ENCODE data around the gene CROCC2.

Gene CROCC2

DNA sequence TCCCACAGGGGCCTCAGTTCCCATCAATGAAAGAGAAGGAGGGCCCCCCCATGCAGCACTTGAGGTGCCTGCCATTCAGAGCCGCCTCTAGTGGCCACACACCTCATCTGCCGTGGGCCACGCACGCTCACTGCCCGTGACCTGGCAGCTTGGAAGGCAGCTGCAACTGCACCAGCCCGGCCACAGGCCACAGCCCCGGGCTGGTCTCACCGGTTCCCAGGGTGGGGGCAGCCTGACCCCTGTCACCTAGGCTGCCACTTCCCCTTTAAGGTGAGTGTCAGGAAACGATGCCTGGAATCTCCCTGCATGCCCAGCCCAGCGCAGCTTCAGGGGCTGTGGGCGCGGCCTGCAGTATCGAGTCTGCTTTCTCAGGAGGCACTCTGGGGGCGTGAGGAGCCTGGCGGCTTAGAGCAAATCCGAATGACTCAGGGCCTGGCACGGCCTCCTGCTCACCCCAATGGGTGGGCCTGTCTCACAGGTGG, 12.7 kb upstream of the CROCC2 start:
- peak; percentile 48 for DNase-seq

DNA sequence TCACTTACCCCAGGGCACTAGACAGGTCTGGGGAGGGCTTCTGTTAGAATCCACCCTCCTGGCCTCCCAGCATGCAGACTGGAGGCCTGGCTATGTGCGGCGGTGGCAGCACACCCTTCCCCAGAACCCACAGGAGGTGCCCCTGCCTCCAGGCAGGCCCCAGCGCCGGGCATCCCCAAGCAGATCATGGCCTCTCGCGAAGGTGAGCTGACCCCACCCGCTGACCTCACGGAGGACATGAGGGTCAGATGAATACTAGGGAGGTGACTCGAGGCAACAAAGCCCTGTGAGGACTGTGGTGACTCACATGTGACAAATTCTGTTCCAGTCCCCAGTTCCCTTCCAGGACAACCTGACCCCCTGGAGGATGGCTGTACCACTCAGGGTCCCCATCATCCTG, 12.1 kb upstream of the CROCC2 start:
- no peak for DNase-seq

- no peak for DNase-seq
These were observed 11.1 kb upstream of the CROCC2 start for GRCh38 chr2:240894836-240895558.

- DNase-seq, result no peak
These were observed 10.3 kb upstream of the CROCC2 start, which contains the start of gene MAB21L4 for GRCh38 chr2:240895656-240896388. MAB21L4 (minus strand) TSS chr2:240896156; CDS start chr2:240895997, 159 bp downstream.

GRCh38 chr2:240896394-240896793, 9.7 kb upstream of the CROCC2 start:
- no peak for DNase-seq

- no peak for DNase-seq
These were observed 9.1 kb upstream of the CROCC2 start for GRCh38 chr2:240896871-240897692.

DNA sequence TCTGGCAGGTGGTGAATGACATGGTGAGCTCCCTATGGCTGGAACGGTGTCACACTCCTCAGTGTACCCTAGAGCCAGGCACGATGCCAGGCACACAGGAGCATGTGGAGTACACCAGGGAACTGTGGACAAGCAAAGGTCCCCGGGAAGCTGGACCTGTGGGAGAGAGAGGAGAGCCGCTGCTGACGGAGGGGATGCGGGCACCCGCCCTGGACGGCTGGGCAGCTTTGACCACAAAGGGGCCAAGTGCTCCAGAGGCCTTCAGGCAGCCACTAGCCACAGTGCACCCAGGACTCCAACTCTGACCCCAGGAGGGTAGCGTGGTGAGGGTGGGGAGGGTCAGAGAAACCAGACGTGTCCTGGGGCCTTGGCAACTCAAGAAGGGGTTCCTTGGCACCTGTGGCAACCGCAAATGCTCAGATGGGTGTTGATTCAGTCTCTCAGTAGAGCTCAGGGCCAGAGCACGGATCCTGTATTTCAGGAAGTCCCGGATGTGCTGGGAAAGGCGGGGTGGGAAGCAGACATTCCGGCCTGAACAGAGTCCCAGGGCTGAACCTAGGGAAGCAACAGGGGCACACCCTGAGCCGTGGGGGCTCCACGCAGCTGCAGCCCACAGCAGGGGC, 7.9 kb upstream of the CROCC2 start:
- DNase-seq, result no peak

GRCh38 chr2:240898731-240899467, 7.2 kb upstream of the CROCC2 start:
- DNase-seq, result no peak

GRCh38 chr2:240899468-240899865, 6.7 kb upstream of the CROCC2 start:
- no peak for DNase-seq

- no peak for DNase-seq
These were observed 5.8 kb upstream of the CROCC2 start for GRCh38 chr2:240900141-240900860.

DNA sequence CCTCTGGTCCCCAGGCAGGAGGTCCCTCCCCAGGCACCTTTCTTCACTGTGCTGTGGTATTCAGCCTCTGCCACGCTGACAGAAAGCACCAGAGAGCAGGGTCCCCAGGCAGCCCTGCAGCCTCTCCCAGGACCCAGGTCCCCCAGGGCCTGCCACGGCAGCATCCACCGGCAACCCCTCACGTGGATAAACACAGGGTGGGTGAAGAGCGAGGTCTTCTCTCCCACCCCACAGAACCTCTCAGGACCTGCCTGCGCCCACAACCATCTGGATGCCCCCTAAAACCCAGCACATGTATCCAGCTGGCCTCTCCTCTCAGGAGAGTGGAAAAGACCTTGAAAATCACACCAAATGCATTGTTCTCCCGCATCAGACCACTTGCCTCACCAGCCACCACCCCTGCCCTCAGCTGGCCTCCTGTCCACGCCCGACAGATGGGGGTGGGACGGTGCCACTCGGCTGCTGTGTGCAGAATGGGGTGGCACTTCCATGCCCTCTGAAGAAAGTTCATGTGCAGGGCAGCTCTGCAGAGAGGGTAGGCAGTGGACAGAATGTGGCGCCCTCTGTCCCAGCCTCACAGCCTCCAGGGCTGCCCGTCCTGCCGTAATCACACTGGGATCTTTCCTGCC, 4.0 kb upstream of the CROCC2 start:
- DNase-seq, result no peak

- no peak for DNase-seq
These were observed 3.5 kb upstream of the CROCC2 start for GRCh38 chr2:240902615-240903041.

DNA sequence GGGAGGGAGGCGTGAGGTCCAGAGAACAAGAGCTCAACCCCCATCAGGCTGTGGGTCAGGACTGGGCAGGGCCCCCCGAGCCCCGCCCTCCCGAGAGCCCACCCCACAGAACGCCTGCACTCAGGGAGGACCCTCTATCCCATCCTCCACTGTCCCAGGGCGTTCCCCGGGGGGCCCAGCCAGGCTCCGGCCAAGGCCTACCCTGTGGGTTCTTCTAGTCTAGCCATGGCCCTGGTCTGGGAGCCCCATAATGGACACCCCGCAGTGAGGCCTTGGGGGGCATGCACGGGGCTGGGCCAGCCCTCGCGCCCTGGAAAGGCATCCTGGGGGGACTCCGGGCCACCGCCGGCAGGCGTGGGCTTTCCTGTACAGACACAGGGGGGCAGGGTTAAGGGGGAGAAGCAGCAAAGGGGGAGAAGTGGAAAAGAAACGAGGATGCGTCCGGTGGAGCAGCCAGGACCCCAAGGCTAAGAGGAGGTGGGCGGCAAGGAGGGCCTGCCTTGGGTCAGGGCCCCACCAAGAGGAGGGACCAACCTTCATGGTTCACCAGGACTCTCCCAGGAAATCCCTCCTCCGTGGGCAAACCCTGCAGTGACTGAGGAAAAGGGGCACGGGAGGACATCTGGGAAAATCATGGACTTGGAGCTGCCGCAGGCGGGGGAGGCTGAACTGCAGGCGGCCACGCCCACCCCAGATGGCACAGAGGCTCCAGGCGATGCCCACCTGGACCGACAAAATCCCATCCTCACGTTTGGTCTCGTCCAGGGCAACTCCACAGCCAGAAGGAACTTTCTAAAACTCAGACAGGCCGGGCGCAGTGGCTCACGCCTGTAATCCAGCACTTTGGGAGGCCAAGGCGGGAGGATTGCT, 2.7 kb upstream of the CROCC2 start:
- DNase-seq, result no peak

GRCh38 chr2:240904216-240905175, 1.6 kb upstream of the CROCC2 start:
- DNase-seq, result no peak

DNA sequence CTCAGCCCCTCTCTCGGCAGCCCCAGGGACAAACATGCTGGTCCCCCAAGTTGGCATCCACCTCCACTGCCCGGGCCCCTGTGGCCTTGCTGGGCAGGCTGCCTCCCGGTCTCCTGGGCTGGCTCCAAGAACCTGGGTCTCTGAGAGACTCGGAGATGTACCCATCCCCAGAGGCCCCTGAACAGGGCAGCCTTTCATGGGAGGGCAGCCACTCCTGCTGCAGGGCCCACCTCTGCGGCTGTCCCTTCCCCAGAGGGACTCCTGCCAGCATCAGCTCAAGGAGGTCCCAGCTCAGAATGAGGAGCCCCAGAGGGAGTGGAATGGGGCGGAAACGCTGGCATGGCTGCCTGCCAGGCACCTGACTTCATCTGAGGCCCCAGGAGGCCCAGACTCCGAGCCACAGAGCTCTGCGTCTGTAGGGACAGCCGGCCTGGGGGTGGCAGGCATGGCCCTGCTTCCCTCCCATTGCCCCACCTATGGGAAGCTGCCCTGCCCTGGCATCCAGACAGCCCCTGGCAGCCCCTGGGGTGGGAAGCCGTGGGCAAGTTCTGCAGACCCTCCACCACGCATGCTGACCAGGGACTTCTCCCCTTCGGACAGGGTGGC, 857 bp upstream of the CROCC2 start:
- DNase-seq, result no peak

GRCh38 chr2:240906911-240907590, 915 bp downstream of the CROCC2 start:
- no peak for DNase-seq

- no peak for DNase-seq
These were observed 3.3 kb downstream of the CROCC2 start for GRCh38 chr2:240909216-240909974.

Data from EL (cell line).